ENCODE data around the gene ENOX2. TPM values are rescaled to one million over a fixed set of nuclear protein-coding genes. Genes with fewer than 3 reads are reported as not detected.

Gene ENOX2
- total and polyA plus RNA-seq, 8 donors: 1.1 to 6.4 (median 4.7) TPM

GRCh38 chrX:130702867-130703707, 199.9 kb downstream of the ENOX2 start:
- Histone ChIP-seq H3K27ac (no peak overlapping the region), H3K36me3 (no peaks in the 10 kb centered on the region), H3K4me3 (no peak overlapping the region), H3K9me3 (no peaks in the 10 kb centered on the region), H3K27me3 (no peaks in the 10 kb centered on the region), H3K4me1 (peaks cover 0 to 4% (median 0%) of the 10 kb centered on the region in 3 donors)
- TF ChIP-seq CTCF (IDR thresholded peaks at IDR 0.05): no peak
- WGBS, 2 donors: 82 to 85% methylated on average over 6 of the region's 6 CpGs
- ATAC-seq: no peak
- no peak for FAIRE-seq
- intact Hi-C loops (cut with DNase I): no loop called here
- DNase-seq: no peak

- Histone ChIP-seq H3K36me3 (no peaks in the 10 kb centered on the region), H3K27ac (no peak overlapping the region), H3K27me3 (no peaks in the 10 kb centered on the region), H3K9me3 (no peaks in the 10 kb centered on the region), H3K4me3 (no peak overlapping the region), H3K4me1 (peaks cover 0 to 4% (median 0%) of the 10 kb centered on the region in 3 donors)
- intact Hi-C loops (cut with DNase I): no loop called here
- TF ChIP-seq CTCF (IDR thresholded peaks at IDR 0.05): no peak
- DNase-seq (no peak), FAIRE-seq (no peak), ATAC-seq (no peak)
Observed at GRCh38 chrX:130700629-130701028, 202.4 kb downstream of the ENOX2 start.

- no peak overlapping the region for H3K4me3 ChIP-seq
- no peak for TF ChIP-seq CTCF (IDR thresholded peaks at IDR 0.05)
- no peaks in the 10 kb centered on the region for H3K27me3 ChIP-seq
- peaks cover 0 to 1% (median 0%) of the 10 kb centered on the region in 3 donors for H3K4me1 ChIP-seq
- ATAC-seq: no peak
- no peak overlapping the region for H3K27ac ChIP-seq
- no peak for DNase-seq
- WGBS, 2 donors: 57 to 95% methylated on average over 3 of the region's 3 CpGs
- no peaks in the 10 kb centered on the region for H3K9me3 ChIP-seq
- no peaks in the 10 kb centered on the region for H3K36me3 ChIP-seq
- no peak for FAIRE-seq
- intact Hi-C loops (cut with DNase I): no loop called here
Observed at GRCh38 chrX:130699618-130700017, 203.4 kb downstream of the ENOX2 start.

- Histone ChIP-seq H3K36me3 (no peaks in the 10 kb centered on the region), H3K4me3 (no peak overlapping the region), H3K4me1 (no peaks in the 10 kb centered on the region), H3K27me3 (no peaks in the 10 kb centered on the region), H3K9me3 (no peaks in the 10 kb centered on the region), H3K27ac (no peak overlapping the region)
- 66 to 91% methylated on average over 1 of the region's 1 CpG for WGBS, 2 donors
- no peak for TF ChIP-seq CTCF (IDR thresholded peaks at IDR 0.05)
- intact Hi-C loops (cut with DNase I): no loop called here
- DNase-seq: no peak
- ATAC-seq: no peak
- FAIRE-seq: no peak
Observed at GRCh38 chrX:130696542-130696941, 206.5 kb downstream of the ENOX2 start.

- no peak for TF ChIP-seq CTCF (IDR thresholded peaks at IDR 0.05)
- Histone ChIP-seq H3K36me3 (no peaks in the 10 kb centered on the region), H3K27ac (no peak overlapping the region), H3K27me3 (no peaks in the 10 kb centered on the region), H3K4me1 (no peaks in the 10 kb centered on the region), H3K9me3 (no peaks in the 10 kb centered on the region), H3K4me3 (no peak overlapping the region)
- intact Hi-C loops (cut with DNase I): no loop called here
- no peak for FAIRE-seq
- no peak for DNase-seq
- ATAC-seq: no peak
- WGBS, 2 donors: 66 to 93% methylated on average over 1 of the region's 1 CpG
Observed at GRCh38 chrX:130695931-130696330, 207.1 kb downstream of the ENOX2 start.

Data from pancreas (tissue), 10 donors.